HEK293 (cell line): Measurements from ENCODE around the gene CELF4.

ENCODE experiments used
- CTCF ChIA-PET: fragments of 350-600 bp; formaldehyde crosslinking; extraction: SDS; loops from one replicate; lab custom pipeline; 2021; ENCODE audit warnings: antibody characterized with exemption; lab: Yijun Ruan, JAX
- POLR2A ChIA-PET: fragments of 300-600 bp; formaldehyde crosslinking; extraction: SDS; loops from one replicate; lab custom pipeline; 2020; ENCODE audit warnings: antibody characterized with exemption, inconsistent platforms; lab: Yijun Ruan, JAX
- H3K27ac ChIP-seq: fragments of 200-500 bp; sonication (Bioruptor generic); 2 replicates; pipeline ENCODE4 v1.5.1; 2014; ENCODE audit warnings: low read depth, low read length, control low read depth, inconsistent platforms; ENCODE audit errors: extremely low read depth
- H3K36me3 ChIP-seq, 2 experiments: fragments of 200-500 bp in 1 of 2; sonication (Bioruptor generic) in 1 of 2; 1 replicate in 1 of 2; 2 replicates in 1 of 2; pipeline ENCODE4 v1.5.1; 2014 to 2017; ENCODE audit warnings: inconsistent platforms in 2 of 2, low read length in 2 of 2; ENCODE audit not compliant: control insufficient read depth in 2 of 2, insufficient read depth in 1 of 2
- H3K4me1 ChIP-seq: fragments of 200-500 bp; sonication (Bioruptor generic); 2 replicates; pipeline ENCODE4 v1.5.1; 2014; ENCODE audit warnings: mild to moderate bottlenecking, low read length, inconsistent platforms; ENCODE audit not compliant: control insufficient read depth, insufficient read depth
- H3K4me3 ChIP-seq: 2 replicates; pipeline ENCODE4 v1.5.1; 2011; ENCODE audit warnings: low read depth, mild to moderate bottlenecking, control low read depth, low read length, moderate library complexity
- H3K9me3 ChIP-seq: fragments of 200-500 bp; sonication (Bioruptor generic); 2 replicates; pipeline ENCODE4 v1.5.1; 2014; ENCODE audit warnings: low read depth, low read length, inconsistent platforms; ENCODE audit not compliant: control insufficient read depth, insufficient read depth
- EGR2 ChIP-seq: fragments of 450-650 bp; formaldehyde crosslinking; IDR thresholded peaks from 2 replicates; pipeline ENCODE4 v1.5.1; 2016; ENCODE audit warnings: low read depth, missing biosample characterization, missing genetic modification characterization
- FEZF1 ChIP-seq: fragments of 450-650 bp; formaldehyde crosslinking; IDR thresholded peaks from 2 replicates; pipeline ENCODE4 v1.5.1; 2016; ENCODE audit warnings: missing biosample characterization, missing genetic modification characterization
- MYNN ChIP-seq: fragments of 450-650 bp; formaldehyde crosslinking; IDR thresholded peaks from 2 replicates; pipeline ENCODE4 v1.5.1; 2016; ENCODE audit warnings: missing biosample characterization, missing genetic modification characterization, borderline replicate concordance
- REPIN1 ChIP-seq: fragments of 450-650 bp; formaldehyde crosslinking; IDR thresholded peaks from 2 replicates; pipeline ENCODE4 v1.5.1; 2017; ENCODE audit warnings: missing biosample characterization, missing genetic modification characterization, low read depth
- SETDB1 ChIP-seq: IDR thresholded peaks from one replicate; pipeline ENCODE4 v1.6.1; 2017; ENCODE audit warnings: mild to moderate bottlenecking, low read length, moderate library complexity, mixed read lengths; ENCODE audit not compliant: insufficient read length
- ZBTB49 ChIP-seq: fragments of 450-650 bp; formaldehyde crosslinking; IDR thresholded peaks from 2 replicates; pipeline ENCODE4 v1.5.1; 2016; ENCODE audit warnings: missing biosample characterization, missing genetic modification characterization, low read depth
- ZEB2 ChIP-seq: fragments of 450-650 bp; formaldehyde crosslinking; IDR thresholded peaks from 2 replicates; pipeline ENCODE4 v1.5.1; 2016; ENCODE audit warnings: missing biosample characterization, missing genetic modification characterization
- ZNF10 ChIP-seq: fragments of 450-650 bp; formaldehyde crosslinking; IDR thresholded peaks from 2 replicates; pipeline ENCODE4 v1.5.1; 2017; ENCODE audit warnings: missing biosample characterization, missing genetic modification characterization
- ZNF16 ChIP-seq: fragments of 450-650 bp; formaldehyde crosslinking; IDR thresholded peaks from 2 replicates; pipeline ENCODE4 v1.5.1; 2016; ENCODE audit warnings: low read depth, missing biosample characterization, missing genetic modification characterization
- ZNF174 ChIP-seq: fragments of 450-650 bp; formaldehyde crosslinking; IDR thresholded peaks from 2 replicates; pipeline ENCODE4 v1.5.0; 2017; ENCODE audit warnings: missing biosample characterization, mild to moderate bottlenecking, missing genetic modification characterization
- ZNF18 ChIP-seq: fragments of 450-650 bp; formaldehyde crosslinking; IDR thresholded peaks from 2 replicates; pipeline ENCODE4 v1.5.1; 2016; ENCODE audit warnings: missing biosample characterization, missing genetic modification characterization
- ZNF223 ChIP-seq: fragments of 450-650 bp; formaldehyde crosslinking; IDR thresholded peaks from 2 replicates; pipeline ENCODE4 v1.5.1; 2016; ENCODE audit warnings: missing biosample characterization, missing genetic modification characterization
- ZNF26 ChIP-seq: fragments of 450-650 bp; formaldehyde crosslinking; IDR thresholded peaks from 2 replicates; pipeline ENCODE4 v1.5.1; 2016; ENCODE audit warnings: missing biosample characterization, missing genetic modification characterization
- ZNF280C ChIP-seq: fragments of 450-650 bp; formaldehyde crosslinking; IDR thresholded peaks from 2 replicates; pipeline ENCODE4 v1.5.1; 2016; ENCODE audit warnings: missing biosample characterization, missing genetic modification characterization
- ZNF302 ChIP-seq: fragments of 450-650 bp; formaldehyde crosslinking; IDR thresholded peaks from 2 replicates; pipeline ENCODE4 v1.5.1; 2016; ENCODE audit warnings: missing biosample characterization, missing genetic modification characterization, low read depth
- ZNF341 ChIP-seq: fragments of 450-650 bp; formaldehyde crosslinking; IDR thresholded peaks from 2 replicates; pipeline ENCODE4; 2016; ENCODE audit warnings: low read depth, missing biosample characterization, missing genetic modification characterization
- ZNF362 ChIP-seq: fragments of 450-650 bp; formaldehyde crosslinking; IDR thresholded peaks from 2 replicates; pipeline ENCODE4 v1.5.1; 2016; ENCODE audit warnings: missing biosample characterization, missing genetic modification characterization
- ZNF426 ChIP-seq: fragments of 450-650 bp; formaldehyde crosslinking; IDR thresholded peaks from 2 replicates; pipeline ENCODE4 v1.5.1; 2017; ENCODE audit warnings: missing biosample characterization, missing genetic modification characterization, mild to moderate bottlenecking, inconsistent platforms, moderate library complexity
- ZNF544 ChIP-seq: fragments of 450-650 bp; formaldehyde crosslinking; IDR thresholded peaks from 2 replicates; pipeline ENCODE4 v1.5.0; 2017; ENCODE audit warnings: missing biosample characterization, missing genetic modification characterization
- ZNF792 ChIP-seq: fragments of 450-650 bp; formaldehyde crosslinking; IDR thresholded peaks from 2 replicates; pipeline ENCODE4 v1.5.1; 2016; ENCODE audit warnings: missing biosample characterization, missing genetic modification characterization
- ZSCAN18 ChIP-seq: fragments of 450-650 bp; formaldehyde crosslinking; IDR thresholded peaks from 2 replicates; pipeline ENCODE4 v1.5.1; 2016; ENCODE audit warnings: missing biosample characterization, missing genetic modification characterization
- ZSCAN5A ChIP-seq: fragments of 450-650 bp; formaldehyde crosslinking; IDR thresholded peaks from 2 replicates; pipeline ENCODE4 v1.5.1; 2016; ENCODE audit warnings: missing biosample characterization, missing genetic modification characterization
- TF ChIP-seq, protein P1 (sequence below): fragments of 450-650 bp; formaldehyde crosslinking; IDR thresholded peaks from 2 replicates; pipeline ENCODE4 v1.5.1; 2016; ENCODE audit warnings: missing biosample characterization, missing genetic modification characterization, low read depth

CELF4 gene

GRCh38 chr18:37552286-37552685 lies 13.3 kb downstream of the CELF4 start:
- POLR2A ChIA-PET, result no interaction called here
- H3K27ac ChIP-seq, result no peak overlapping the region
- CTCF ChIA-PET, result no interaction called here
- no peak for TF ChIP-seq ZNF223 (tag by site-specific recombination)
- TF ChIP-seq ZNF16 (tag by site-specific recombination), result no peak
- no peak for TF ChIP-seq REPIN1 (tag by site-specific recombination)
- no peak for TF ChIP-seq ZNF10 (tag by site-specific recombination)
- no peak for TF ChIP-seq SETDB1
- TF ChIP-seq ZNF280C (tag by site-specific recombination), result no peak
- no peak for TF ChIP-seq ZNF362 (tag by site-specific recombination)
- TF ChIP-seq ZNF18, result no peak
- H3K9me3 ChIP-seq, result no peaks in the 10 kb centered on the region
- no peak overlapping the region for H3K4me3 ChIP-seq
- no peaks in the 10 kb centered on the region for H3K36me3 ChIP-seq
- no peaks in the 10 kb centered on the region for H3K4me1 ChIP-seq

DNA sequence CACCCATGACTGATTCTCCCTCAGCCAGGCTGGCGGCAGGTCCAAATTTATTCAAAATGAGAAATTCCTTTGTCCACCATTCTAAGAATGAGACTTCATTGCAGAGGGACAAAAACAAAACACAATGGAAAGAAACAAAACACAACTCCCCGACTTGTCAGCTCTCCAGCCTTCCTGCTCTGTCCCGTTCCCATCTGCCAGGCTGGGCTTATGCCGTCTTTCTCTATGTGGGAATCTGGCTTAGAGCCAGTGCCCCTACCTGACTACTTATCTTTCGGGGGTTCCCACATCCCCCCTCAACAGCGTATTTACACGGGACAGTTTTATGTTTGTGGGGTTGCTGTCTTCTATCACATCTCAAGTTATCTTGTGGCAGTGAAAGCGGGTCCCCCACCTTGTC lies 13.8 kb downstream of the CELF4 start:
- H3K27ac ChIP-seq, result no peak overlapping the region
- ChIA-PET POLR2A (no interaction called here), CTCF (no interaction called here)
- H3K9me3 ChIP-seq, result no peaks in the 10 kb centered on the region
- H3K4me3 ChIP-seq, result no peak overlapping the region
- H3K4me1 ChIP-seq, result no peaks in the 10 kb centered on the region
- no peaks in the 10 kb centered on the region for H3K36me3 ChIP-seq
- TF ChIP-seq FEZF1 (tag by site-specific recombination) (no peak), ZSCAN5A (tag by site-specific recombination) (no peak), ZNF341 (tag by site-specific recombination) (no peak), ZNF302 (tag by site-specific recombination) (no peak), ZNF174 (tag by site-specific recombination) (no peak), ZNF426 (tag by site-specific recombination) (no peak), ZEB2 (tag by site-specific recombination) (no peak), ZNF792 (tag by site-specific recombination) (no peak), EGR2 (tag by site-specific recombination) (no peak), ZBTB49 (tag by site-specific recombination) (no peak), ZSCAN18 (tag by site-specific recombination) (no peak), ZNF26 (tag by site-specific recombination) (no peak), MYNN (tag by site-specific recombination) (no peak), ZNF544 (no peak)
- TF ChIP-seq, protein P1, sequence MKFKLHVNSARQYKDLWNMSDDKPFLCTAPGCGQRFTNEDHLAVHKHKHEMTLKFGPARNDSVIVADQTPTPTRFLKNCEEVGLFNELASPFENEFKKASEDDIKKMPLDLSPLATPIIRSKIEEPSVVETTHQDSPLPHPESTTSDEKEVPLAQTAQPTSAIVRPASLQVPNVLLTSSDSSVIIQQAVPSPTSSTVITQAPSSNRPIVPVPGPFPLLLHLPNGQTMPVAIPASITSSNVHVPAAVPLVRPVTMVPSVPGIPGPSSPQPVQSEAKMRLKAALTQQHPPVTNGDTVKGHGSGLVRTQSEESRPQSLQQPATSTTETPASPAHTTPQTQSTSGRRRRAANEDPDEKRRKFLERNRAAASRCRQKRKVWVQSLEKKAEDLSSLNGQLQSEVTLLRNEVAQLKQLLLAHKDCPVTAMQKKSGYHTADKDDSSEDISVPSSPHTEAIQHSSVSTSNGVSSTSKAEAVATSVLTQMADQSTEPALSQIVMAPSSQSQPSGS (tag by site-specific recombination), result no peak
